ENCODE measurements around the gene KRT10. TPM values are rescaled to one million over a fixed set of nuclear protein-coding genes. Genes with fewer than 3 reads are reported as not detected.

The KRT10 gene
- total RNA-seq, 1 experiment from 2014 or later = 49.4 TPM

DNA sequence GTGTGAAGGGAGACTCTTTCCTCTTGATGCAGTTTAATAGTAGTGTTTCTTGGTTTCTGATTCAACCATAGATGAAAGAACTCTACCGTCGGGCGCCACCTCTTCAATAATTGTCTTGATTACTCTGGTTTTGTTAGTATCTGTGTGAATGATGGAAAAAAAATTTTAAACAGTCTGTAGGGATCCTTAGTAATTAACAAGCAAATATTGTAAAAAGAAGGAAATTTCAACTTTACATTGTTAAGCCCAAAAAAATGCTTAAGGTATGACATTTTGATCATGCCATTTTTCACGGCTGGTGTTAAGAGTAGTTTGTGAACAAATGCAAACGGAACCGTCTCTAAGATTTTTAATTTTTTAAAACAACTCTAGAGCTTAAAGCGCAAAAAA is 4.1 kb downstream of the KRT10 start:
- Histone ChIP-seq H3K4me1 (replicated peaks; ENCODE audit: insufficient read depth) (peaks cover 25% of the 10 kb centered on the region), H4K20me1 (ENCODE audit: insufficient read depth) (no peaks in the 10 kb centered on the region), H3K27ac (peak overlapping the region; percentile 83), H3K79me2 (ENCODE audit: low read depth) (peaks cover 43% of the 10 kb centered on the region), H3K36me3 (ENCODE audit: low read depth) (peaks cover 8% of the 10 kb centered on the region; the same call in 1 of the 2 replicates), H3K4me3 (peak overlapping the region; percentile 83), H3K27me3 (ENCODE audit: insufficient read depth, low read depth) (no peaks in the 10 kb centered on the region), H3K4me2 (peak overlapping the region; percentile 80), H3K9me2 (ENCODE audit: insufficient read depth) (no peaks in the 10 kb centered on the region), H3F3A (ENCODE audit: insufficient read depth, low read depth) (peaks cover 59% of the 10 kb centered on the region), H3K9me3 (ENCODE audit: insufficient read depth, low read depth) (peaks cover 2% of the 10 kb centered on the region; the same call in 1 of the 2 replicates), H2AFZ (peak overlapping the region; percentile 59)
- no peak for DNase-seq
- BruUV-seq (replicated peaks) = TSS peak; percentile 77
- TF ChIP-seq, protein P1, sequence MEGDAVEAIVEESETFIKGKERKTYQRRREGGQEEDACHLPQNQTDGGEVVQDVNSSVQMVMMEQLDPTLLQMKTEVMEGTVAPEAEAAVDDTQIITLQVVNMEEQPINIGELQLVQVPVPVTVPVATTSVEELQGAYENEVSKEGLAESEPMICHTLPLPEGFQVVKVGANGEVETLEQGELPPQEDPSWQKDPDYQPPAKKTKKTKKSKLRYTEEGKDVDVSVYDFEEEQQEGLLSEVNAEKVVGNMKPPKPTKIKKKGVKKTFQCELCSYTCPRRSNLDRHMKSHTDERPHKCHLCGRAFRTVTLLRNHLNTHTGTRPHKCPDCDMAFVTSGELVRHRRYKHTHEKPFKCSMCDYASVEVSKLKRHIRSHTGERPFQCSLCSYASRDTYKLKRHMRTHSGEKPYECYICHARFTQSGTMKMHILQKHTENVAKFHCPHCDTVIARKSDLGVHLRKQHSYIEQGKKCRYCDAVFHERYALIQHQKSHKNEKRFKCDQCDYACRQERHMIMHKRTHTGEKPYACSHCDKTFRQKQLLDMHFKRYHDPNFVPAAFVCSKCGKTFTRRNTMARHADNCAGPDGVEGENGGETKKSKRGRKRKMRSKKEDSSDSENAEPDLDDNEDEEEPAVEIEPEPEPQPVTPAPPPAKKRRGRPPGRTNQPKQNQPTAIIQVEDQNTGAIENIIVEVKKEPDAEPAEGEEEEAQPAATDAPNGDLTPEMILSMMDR (conservative IDR thresholded peaks at IDR 0.05) = no peak
- no peak for TF ChIP-seq EZH2 (IDR thresholded peaks at IDR 0.05; ENCODE audit: low read depth)
- intact Hi-C loops (cut with micrococcal nuclease; ENCODE audit: unreplicated experiment) = loop anchor here (2.0 kb wide), 1 partner anchor 36 kb away; no protein-coding TSS in a partner anchor
- CTCF ChIA-PET = interaction anchor here (0.5 to 0.7 kb wide), 3 partner anchors 700 to 860 kb away, joined by 3 to 6 read pairs (median 4); partner anchors contain the start of gene KRT15
- POLR2A ChIA-PET (ENCODE audit: unreplicated experiment) = interaction anchor here (0.5 to 1.1 kb wide), 11 partner anchors 33 to 1082 kb away, joined by 3 to 13 read pairs (median 5); partner anchors contain the start of genes EIF1 and FKBP10

DNA sequence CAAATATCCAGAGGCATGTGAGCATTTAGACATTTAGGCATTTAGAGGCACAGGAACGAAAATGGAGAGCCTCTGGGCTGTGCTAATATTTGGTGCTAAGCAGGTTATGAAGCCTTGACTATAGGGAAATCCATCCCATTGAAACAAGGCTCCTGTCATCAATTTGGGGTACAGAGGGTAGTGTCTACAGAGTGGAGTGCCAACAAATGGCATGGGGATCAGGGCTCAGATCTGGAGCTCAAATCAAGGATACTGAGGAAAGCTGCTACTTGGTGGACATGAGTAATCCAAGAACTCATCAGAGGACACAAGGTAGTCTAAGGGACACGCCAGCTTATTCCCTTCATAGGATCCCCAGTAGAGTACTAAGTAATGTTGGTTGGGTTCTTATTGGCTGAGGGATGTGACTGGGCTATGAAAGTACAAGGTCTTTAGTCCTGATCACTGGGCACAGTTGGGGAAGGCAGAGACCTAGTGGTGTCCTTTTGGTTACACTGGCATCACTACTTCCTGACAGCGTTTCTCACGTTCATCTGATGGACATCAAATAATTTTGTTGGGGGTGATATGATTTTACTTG is 5.2 kb downstream of the KRT10 start:
- Histone ChIP-seq H3K79me2 (ENCODE audit: low read depth) (peaks cover 43% of the 10 kb centered on the region), H3K4me2 (peak overlapping the region; percentile 80), H3K9me2 (ENCODE audit: insufficient read depth) (no peaks in the 10 kb centered on the region), H3K4me3 (peak overlapping the region; percentile 83; the same call in 1 of the 2 replicates), H3K36me3 (ENCODE audit: low read depth) (peaks cover 8% of the 10 kb centered on the region; the same call in 1 of the 2 replicates), H3K27ac (no peak overlapping the region), H3K9me3 (ENCODE audit: insufficient read depth, low read depth) (no peaks in the 10 kb centered on the region), H2AFZ (no peak overlapping the region), H3F3A (ENCODE audit: insufficient read depth, low read depth) (peaks cover 59% of the 10 kb centered on the region), H3K27me3 (ENCODE audit: insufficient read depth, low read depth) (no peaks in the 10 kb centered on the region), H3K4me1 (replicated peaks; ENCODE audit: insufficient read depth) (peaks cover 25% of the 10 kb centered on the region), H4K20me1 (ENCODE audit: insufficient read depth) (no peaks in the 10 kb centered on the region)
- no peak for TF ChIP-seq EZH2 (IDR thresholded peaks at IDR 0.05; ENCODE audit: low read depth)
- TF ChIP-seq, protein P1 (conservative IDR thresholded peaks at IDR 0.05) = no peak
- ChIA-PET CTCF (no interaction called here), POLR2A (ENCODE audit: unreplicated experiment) (no interaction called here)
- DNase-seq = no peak
- no TSS peak for BruUV-seq (replicated peaks)
- intact Hi-C loops (cut with micrococcal nuclease; ENCODE audit: unreplicated experiment) = no loop called here

DNA sequence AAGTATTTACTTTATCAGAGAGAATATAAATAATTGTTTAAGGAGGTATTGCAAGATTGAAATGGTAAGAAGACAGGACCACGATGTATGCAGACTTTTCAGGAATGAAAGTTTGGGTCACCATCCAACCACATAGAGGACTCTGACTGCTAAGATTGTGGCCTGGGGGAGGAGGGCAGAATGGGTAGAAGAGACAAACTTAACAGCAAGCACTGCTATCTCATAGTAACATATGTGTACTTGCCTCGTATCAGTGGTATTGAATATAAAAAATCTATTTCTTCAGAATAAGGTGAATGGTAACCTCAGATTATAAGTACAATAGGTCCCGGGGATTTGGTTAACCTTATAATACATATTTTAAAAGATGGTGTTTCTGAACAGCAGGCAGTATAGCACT is 5.8 kb downstream of the KRT10 start:
- intact Hi-C loops (cut with micrococcal nuclease; ENCODE audit: unreplicated experiment) = no loop called here
- no peak overlapping the region for H2AFZ ChIP-seq
- H3K4me1 ChIP-seq (replicated peaks; ENCODE audit: insufficient read depth) = peaks cover 26% of the 10 kb centered on the region
- peaks cover 8% of the 10 kb centered on the region; the same call in 1 of the 2 replicates for H3K36me3 ChIP-seq (ENCODE audit: low read depth)
- no peak overlapping the region for H3K4me3 ChIP-seq
- BruUV-seq (replicated peaks) = no TSS peak
- TF ChIP-seq EZH2 (IDR thresholded peaks at IDR 0.05; ENCODE audit: low read depth) = no peak
- TF ChIP-seq, protein P1 (conservative IDR thresholded peaks at IDR 0.05) = no peak
- H3F3A ChIP-seq (ENCODE audit: insufficient read depth, low read depth) = peaks cover 59% of the 10 kb centered on the region
- POLR2A ChIA-PET (ENCODE audit: unreplicated experiment) = no interaction called here
- H3K4me2 ChIP-seq = no peak overlapping the region
- CTCF ChIA-PET = no interaction called here
- H3K27me3 ChIP-seq (ENCODE audit: insufficient read depth, low read depth) = no peaks in the 10 kb centered on the region
- H4K20me1 ChIP-seq (ENCODE audit: insufficient read depth) = no peaks in the 10 kb centered on the region
- peaks cover 42% of the 10 kb centered on the region for H3K79me2 ChIP-seq (ENCODE audit: low read depth)
- no peak for DNase-seq
- no peaks in the 10 kb centered on the region for H3K9me2 ChIP-seq (ENCODE audit: insufficient read depth)
- H3K27ac ChIP-seq = no peak overlapping the region
- no peaks in the 10 kb centered on the region for H3K9me3 ChIP-seq (ENCODE audit: insufficient read depth, low read depth)

Data from PC-9 (cell line).